ENCODE results near the gene STXBP4.

Gene STXBP4

DNA sequence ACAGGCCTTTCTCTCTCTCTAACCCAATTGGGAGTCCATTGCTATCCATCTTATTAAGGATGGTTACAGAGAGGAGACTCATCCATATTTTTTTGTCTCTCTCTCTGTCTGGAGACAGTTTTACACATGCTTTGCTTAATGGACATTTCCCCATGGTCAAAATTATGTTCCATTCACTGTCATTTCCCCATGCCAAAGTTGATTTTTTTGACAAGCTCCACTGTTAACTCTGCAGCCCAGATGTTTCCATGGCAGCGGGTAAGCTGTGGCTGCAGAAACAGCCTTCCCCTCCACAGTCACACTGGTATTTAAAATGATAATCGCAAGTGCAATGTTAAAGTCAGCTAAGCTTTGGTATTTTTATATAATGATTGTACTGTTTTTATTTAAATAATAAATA, 232.3 kb downstream of the STXBP4 start:
- no peak overlapping the region for H4K8ac ChIP-seq (ENCODE audit: low read depth, low read length)
- no peaks in the 10 kb centered on the region for H3K4me1 ChIP-seq (ENCODE audit: control insufficient read depth, low read depth, low read length)
- H3K56ac ChIP-seq (ENCODE audit: low read length) = no peak overlapping the region
- no peak overlapping the region for H3K27ac ChIP-seq (ENCODE audit: low read depth, low read length)
- H2BK120ac ChIP-seq (ENCODE audit: low read depth, low read length) = no peak overlapping the region
- no peak overlapping the region for H3K9ac ChIP-seq (ENCODE audit: low read length)
- H3K27me3 ChIP-seq (ENCODE audit: insufficient read depth, low read length, poor library complexity) = no peaks in the 10 kb centered on the region
- no peaks in the 10 kb centered on the region for H3K36me3 ChIP-seq (ENCODE audit: control insufficient read depth, insufficient read depth, low read length)
- H3K23ac ChIP-seq (ENCODE audit: low read length) = no peak overlapping the region
- no peaks in the 10 kb centered on the region for H3K79me1 ChIP-seq (ENCODE audit: low read length)
- H3K4ac ChIP-seq (ENCODE audit: low read depth, low read length) = no peak overlapping the region
- no peak overlapping the region for H3K4me3 ChIP-seq (ENCODE audit: low read length)
- H2BK15ac ChIP-seq (replicated peaks; ENCODE audit: low read depth) = no peak overlapping the region
- no peak for DNase-seq
- H2BK5ac ChIP-seq (ENCODE audit: low read length) = no peak overlapping the region
- no peak overlapping the region for H2AK5ac ChIP-seq (ENCODE audit: low read length)
- no peak overlapping the region for H3K4me2 ChIP-seq (ENCODE audit: low read length)
- H3K79me2 ChIP-seq (ENCODE audit: control insufficient read depth, insufficient read depth, low read length) = no peaks in the 10 kb centered on the region
- H3K18ac ChIP-seq (ENCODE audit: low read length) = no peak overlapping the region
- WGBS (ENCODE audit: extremely low coverage, insufficient coverage, low lambda C conversion rate) = no CpG with 5 or more reads among the region's 2 CpGs
- no peak overlapping the region for H4K5ac ChIP-seq (ENCODE audit: low read length)

DNA sequence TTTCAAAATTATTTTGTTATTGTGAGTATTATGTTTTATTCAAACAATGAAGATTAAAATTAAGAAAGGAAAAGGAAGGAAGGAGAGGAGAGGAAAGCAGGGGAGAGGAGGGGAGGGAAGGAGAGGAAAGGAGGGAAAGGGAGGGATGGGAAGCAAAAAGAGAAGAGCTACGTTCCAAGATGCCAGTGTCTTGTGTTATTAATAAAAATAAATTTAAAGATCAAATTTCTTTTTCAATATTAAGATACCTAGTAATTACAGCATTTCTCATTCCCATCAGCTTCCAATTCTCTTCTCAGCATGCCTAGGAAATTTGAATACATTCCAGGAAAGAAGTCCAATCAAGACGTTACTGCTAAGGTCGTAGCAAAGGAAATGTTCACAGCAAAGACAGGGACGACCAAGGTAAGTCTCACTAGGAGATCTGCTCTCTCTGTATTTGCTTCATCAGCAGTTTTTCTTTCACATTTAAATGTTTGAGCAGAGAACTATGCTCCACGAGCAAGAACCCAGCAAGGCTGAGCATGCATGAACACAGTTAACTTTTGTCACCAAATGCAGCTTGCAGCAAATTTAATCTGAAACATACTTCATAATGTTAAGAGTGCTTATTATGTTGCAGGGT, 232.9 kb downstream of the STXBP4 start:
- Histone ChIP-seq H3K9ac (ENCODE audit: low read length) (no peak overlapping the region), H3K4ac (ENCODE audit: low read depth, low read length) (no peak overlapping the region), H2AK5ac (ENCODE audit: low read length) (no peak overlapping the region), H2BK5ac (ENCODE audit: low read length) (no peak overlapping the region), H3K27ac (ENCODE audit: low read depth, low read length) (no peak overlapping the region), H4K5ac (ENCODE audit: low read length) (no peak overlapping the region), H3K27me3 (ENCODE audit: insufficient read depth, low read length, poor library complexity) (no peaks in the 10 kb centered on the region), H3K18ac (ENCODE audit: low read length) (no peak overlapping the region), H3K79me1 (ENCODE audit: low read length) (no peaks in the 10 kb centered on the region), H4K8ac (ENCODE audit: low read depth, low read length) (no peak overlapping the region), H3K36me3 (ENCODE audit: control insufficient read depth, insufficient read depth, low read length) (no peaks in the 10 kb centered on the region), H2BK120ac (ENCODE audit: low read depth, low read length) (no peak overlapping the region), H3K23ac (ENCODE audit: low read length) (no peak overlapping the region), H3K4me2 (ENCODE audit: low read length) (no peak overlapping the region), H3K4me3 (ENCODE audit: low read length) (no peak overlapping the region), H3K4me1 (ENCODE audit: control insufficient read depth, low read depth, low read length) (no peaks in the 10 kb centered on the region), H2BK15ac (replicated peaks; ENCODE audit: low read depth) (no peak overlapping the region), H3K79me2 (ENCODE audit: control insufficient read depth, insufficient read depth, low read length) (no peaks in the 10 kb centered on the region), H3K56ac (ENCODE audit: low read length) (no peak overlapping the region)
- WGBS (ENCODE audit: extremely low coverage, insufficient coverage, low lambda C conversion rate) = no CpG with 5 or more reads among the region's 5 CpGs
- no peak for DNase-seq

GRCh38 chr17:55202896-55203295, 234.3 kb downstream of the STXBP4 start:
- no CpG with 5 or more reads among the region's 2 CpGs for WGBS (ENCODE audit: extremely low coverage, insufficient coverage, low lambda C conversion rate)
- H2BK15ac ChIP-seq (replicated peaks; ENCODE audit: low read depth) = no peak overlapping the region

GRCh38 chr17:55208078-55208812, 239.7 kb downstream of the STXBP4 start:
- Histone ChIP-seq H3K56ac (ENCODE audit: low read length) (no peak overlapping the region), H3K4ac (ENCODE audit: low read depth, low read length) (no peak overlapping the region), H3K4me2 (ENCODE audit: low read length) (no peak overlapping the region), H4K5ac (ENCODE audit: low read length) (no peak overlapping the region), H2AK5ac (ENCODE audit: low read length) (no peak overlapping the region), H3K18ac (ENCODE audit: low read length) (no peak overlapping the region), H2BK5ac (ENCODE audit: low read length) (no peak overlapping the region), H3K36me3 (ENCODE audit: control insufficient read depth, insufficient read depth, low read length) (no peaks in the 10 kb centered on the region), H3K79me2 (ENCODE audit: control insufficient read depth, insufficient read depth, low read length) (no peaks in the 10 kb centered on the region), H3K27me3 (ENCODE audit: insufficient read depth, low read length, poor library complexity) (no peaks in the 10 kb centered on the region), H4K8ac (ENCODE audit: low read depth, low read length) (no peak overlapping the region), H3K23ac (ENCODE audit: low read length) (no peak overlapping the region), H2BK120ac (ENCODE audit: low read depth, low read length) (no peak overlapping the region), H3K79me1 (ENCODE audit: low read length) (no peaks in the 10 kb centered on the region), H3K4me1 (ENCODE audit: control insufficient read depth, low read depth, low read length) (no peaks in the 10 kb centered on the region), H3K27ac (ENCODE audit: low read depth, low read length) (no peak overlapping the region), H3K9ac (ENCODE audit: low read length) (no peak overlapping the region), H2BK15ac (replicated peaks; ENCODE audit: low read depth) (no peak overlapping the region), H3K4me3 (ENCODE audit: low read length) (no peak overlapping the region)
- no CpG with 5 or more reads among the region's 3 CpGs for WGBS (ENCODE audit: extremely low coverage, insufficient coverage, low lambda C conversion rate)
- DNase-seq = no peak

More at GRCh38 chr17:55202896-55203295, 234.3 kb downstream of the STXBP4 start:
- Histone ChIP-seq H4K5ac (ENCODE audit: low read length) (no peak overlapping the region), H3K79me1 (ENCODE audit: low read length) (no peaks in the 10 kb centered on the region), H3K4me3 (ENCODE audit: low read length) (no peak overlapping the region), H3K4me1 (ENCODE audit: control insufficient read depth, low read depth, low read length) (no peaks in the 10 kb centered on the region), H2AK5ac (ENCODE audit: low read length) (no peak overlapping the region), H3K79me2 (ENCODE audit: control insufficient read depth, insufficient read depth, low read length) (no peaks in the 10 kb centered on the region), H3K36me3 (ENCODE audit: control insufficient read depth, insufficient read depth, low read length) (no peaks in the 10 kb centered on the region), H3K4me2 (ENCODE audit: low read length) (no peak overlapping the region), H3K18ac (ENCODE audit: low read length) (no peak overlapping the region), H2BK5ac (ENCODE audit: low read length) (no peak overlapping the region), H3K23ac (ENCODE audit: low read length) (no peak overlapping the region), H4K8ac (ENCODE audit: low read depth, low read length) (no peak overlapping the region), H3K27ac (ENCODE audit: low read depth, low read length) (no peak overlapping the region), H3K56ac (ENCODE audit: low read length) (no peak overlapping the region), H3K27me3 (ENCODE audit: insufficient read depth, low read length, poor library complexity) (no peaks in the 10 kb centered on the region), H3K9ac (ENCODE audit: low read length) (no peak overlapping the region), H2BK120ac (ENCODE audit: low read depth, low read length) (no peak overlapping the region), H3K4ac (ENCODE audit: low read depth, low read length) (no peak overlapping the region)
- DNase-seq = no peak

DNA sequence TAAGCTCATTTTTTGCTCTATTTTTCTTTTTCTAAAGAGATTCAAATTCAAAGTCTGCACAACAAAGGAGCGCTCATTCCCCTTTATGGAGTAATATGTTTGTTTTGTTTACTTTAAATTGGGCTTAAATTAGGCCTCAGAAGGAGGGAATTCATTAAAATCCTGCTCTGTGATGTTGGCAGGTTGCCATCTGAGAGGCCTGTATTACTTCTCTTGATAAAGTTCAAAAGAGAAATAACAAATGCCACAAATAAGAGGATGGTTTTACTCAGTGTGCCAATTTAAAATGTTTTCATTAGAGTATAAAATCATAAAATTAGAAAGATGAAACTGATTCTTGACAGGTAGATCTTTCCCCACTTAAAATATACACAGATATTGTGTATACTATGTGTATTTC, 241.7 kb downstream of the STXBP4 start:
- Histone ChIP-seq H3K9ac (ENCODE audit: low read length) (no peak overlapping the region), H4K8ac (ENCODE audit: low read depth, low read length) (no peak overlapping the region), H3K18ac (ENCODE audit: low read length) (no peak overlapping the region), H3K4me2 (ENCODE audit: low read length) (no peak overlapping the region), H4K5ac (ENCODE audit: low read length) (no peak overlapping the region), H3K56ac (ENCODE audit: low read length) (no peak overlapping the region), H3K4ac (ENCODE audit: low read depth, low read length) (no peak overlapping the region), H3K36me3 (ENCODE audit: control insufficient read depth, insufficient read depth, low read length) (no peaks in the 10 kb centered on the region), H2BK120ac (ENCODE audit: low read depth, low read length) (no peak overlapping the region), H3K79me1 (ENCODE audit: low read length) (no peaks in the 10 kb centered on the region), H2AK5ac (ENCODE audit: low read length) (no peak overlapping the region), H3K4me1 (ENCODE audit: control insufficient read depth, low read depth, low read length) (no peaks in the 10 kb centered on the region), H3K4me3 (ENCODE audit: low read length) (no peak overlapping the region), H3K27me3 (ENCODE audit: insufficient read depth, low read length, poor library complexity) (no peaks in the 10 kb centered on the region), H3K79me2 (ENCODE audit: control insufficient read depth, insufficient read depth, low read length) (no peaks in the 10 kb centered on the region), H2BK15ac (replicated peaks; ENCODE audit: low read depth) (no peak overlapping the region), H3K23ac (ENCODE audit: low read length) (no peak overlapping the region), H3K27ac (ENCODE audit: low read depth, low read length) (no peak overlapping the region), H2BK5ac (ENCODE audit: low read length) (no peak overlapping the region)
- WGBS (ENCODE audit: extremely low coverage, insufficient coverage, low lambda C conversion rate) = no CpG with 5 or more reads among the region's 1 CpG
- DNase-seq = no peak

Data from mesendoderm (in vitro differentiated cells).